VCaP (cell line): Measurements from ENCODE around the gene BMERB1.

Source experiments
- H3K27ac ChIP-seq: fragments of 450-650 bp; 2 replicates; pipeline ENCODE4 v1.5.1; 2017
- CTCF ChIP-seq: fragments of 450-650 bp; conservative IDR thresholded peaks from 2 replicates; pipeline ENCODE4 v1.5.1; 2017; ENCODE audit warnings: mild to moderate bottlenecking, moderate library complexity

The BMERB1 gene

GRCh38 chr16:15439521-15439920 is 5.1 kb downstream of the BMERB1 start:
- H3K27ac ChIP-seq: no peak overlapping the region
- TF ChIP-seq CTCF: no peak

- TF ChIP-seq CTCF: no peak
- peak overlapping the region; percentile 57; the same call in 1 of the 2 replicates for H3K27ac ChIP-seq
Observed at GRCh38 chr16:15440852-15441251, 6.5 kb downstream of the BMERB1 start.

GRCh38 chr16:15442140-15442539 is 7.8 kb downstream of the BMERB1 start:
- H3K27ac ChIP-seq: peak overlapping the region; percentile 57

- no peak for TF ChIP-seq CTCF
- peak overlapping the region; percentile 57; the same call in 1 of the 2 replicates for H3K27ac ChIP-seq
Observed at GRCh38 chr16:15443753-15444152, 9.4 kb downstream of the BMERB1 start.

- no peak for TF ChIP-seq CTCF
- H3K27ac ChIP-seq: no peak overlapping the region
Observed at GRCh38 chr16:15444264-15444663, 9.9 kb downstream of the BMERB1 start.

GRCh38 chr16:15445450-15445849 is 11.1 kb downstream of the BMERB1 start:
- TF ChIP-seq CTCF: no peak
- no peak overlapping the region for H3K27ac ChIP-seq

- H3K27ac ChIP-seq: no peak overlapping the region
- no peak for TF ChIP-seq CTCF
Observed at GRCh38 chr16:15446901-15447300, 12.5 kb downstream of the BMERB1 start.

GRCh38 chr16:15450624-15451023 is 16.2 kb downstream of the BMERB1 start:
- H3K27ac ChIP-seq: no peak overlapping the region
- no peak for TF ChIP-seq CTCF
